ENCODE data around the gene DLGAP4. TPM values are rescaled to one million over a fixed set of nuclear protein-coding genes. Genes with fewer than 3 reads are reported as not detected.

DLGAP4 gene
- total and polyA plus RNA-seq, 2 of the 13 experiments (the other 11 are each of a cell fraction or from before 2014, with no cell fraction given): 15.2 to 26.7 TPM

DNA sequence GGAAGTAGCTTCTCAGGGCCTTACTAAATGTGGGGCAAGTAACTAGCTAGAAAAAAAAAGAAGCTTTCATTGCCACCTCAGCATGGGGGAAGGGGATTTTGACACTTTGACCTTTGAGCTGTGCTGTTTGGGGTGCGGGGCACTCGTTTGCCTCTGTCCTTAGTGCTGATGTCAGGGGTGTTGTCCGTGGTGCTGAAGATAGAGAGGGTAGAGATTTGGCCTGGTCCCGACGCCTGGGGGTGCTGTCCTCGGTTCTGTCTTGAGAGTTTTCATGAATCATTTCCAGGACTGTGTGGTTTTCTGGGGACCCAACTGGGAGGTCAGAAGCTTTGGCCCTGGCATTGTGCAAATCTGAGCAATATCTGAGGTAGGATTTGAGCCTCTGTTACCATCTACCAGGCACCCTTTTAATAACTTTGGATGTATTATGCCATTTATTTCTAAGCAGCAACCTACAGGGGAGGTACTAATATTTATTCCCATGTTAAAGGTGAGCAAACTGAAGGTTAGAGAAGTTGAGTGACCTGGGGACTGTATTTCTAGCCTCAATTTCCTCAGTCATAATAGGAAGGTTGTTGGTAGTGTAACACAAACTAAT is 78.0 kb downstream of the DLGAP4 start (continued):
- TF ChIP-seq ZNF407 (CRISPR knock-in tag; IDR thresholded peaks at IDR 0.05; ENCODE audit: not compliant biosample characterization): peak; percentile 99
- TF ChIP-seq, protein P1, sequence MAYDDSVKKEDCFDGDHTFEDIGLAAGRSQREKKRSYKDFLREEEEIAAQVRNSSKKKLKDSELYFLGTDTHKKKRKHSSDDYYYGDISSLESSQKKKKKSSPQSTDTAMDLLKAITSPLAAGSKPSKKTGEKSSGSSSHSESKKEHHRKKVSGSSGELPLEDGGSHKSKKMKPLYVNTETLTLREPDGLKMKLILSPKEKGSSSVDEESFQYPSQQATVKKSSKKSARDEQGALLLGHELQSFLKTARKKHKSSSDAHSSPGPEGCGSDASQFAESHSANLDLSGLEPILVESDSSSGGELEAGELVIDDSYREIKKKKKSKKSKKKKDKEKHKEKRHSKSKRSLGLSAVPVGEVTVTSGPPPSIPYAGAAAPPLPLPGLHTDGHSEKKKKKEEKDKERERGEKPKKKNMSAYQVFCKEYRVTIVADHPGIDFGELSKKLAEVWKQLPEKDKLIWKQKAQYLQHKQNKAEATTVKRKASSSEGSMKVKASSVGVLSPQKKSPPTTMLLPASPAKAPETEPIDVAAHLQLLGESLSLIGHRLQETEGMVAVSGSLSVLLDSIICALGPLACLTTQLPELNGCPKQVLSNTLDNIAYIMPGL (CRISPR knock-in tag; IDR thresholded peaks at IDR 0.05; ENCODE audit: borderline replicate concordance in 1 of 2, low read depth in 1 of 2): peak; percentile 88 to 98
- no peak for TF ChIP-seq U2AF2 (IDR thresholded peaks at IDR 0.05; ENCODE audit: low read depth, low read length)
- TF ChIP-seq ZNF773 (CRISPR knock-in tag; IDR thresholded peaks at IDR 0.05; ENCODE audit: borderline replicate concordance): peak; percentile 100
- peak; percentile 100 for TF ChIP-seq PHF5A (CRISPR knock-in tag; IDR thresholded peaks at IDR 0.05; ENCODE audit: low read depth, unreplicated experiment)
- peak; percentile 100 for TF ChIP-seq ZSCAN20 (CRISPR knock-in tag; IDR thresholded peaks at IDR 0.05; ENCODE audit: borderline replicate concordance)
- peak; percentile 99 for TF ChIP-seq KMT2A (CRISPR knock-in tag; IDR thresholded peaks at IDR 0.05)
- TF ChIP-seq ZNF7 (CRISPR knock-in tag; IDR thresholded peaks at IDR 0.05): peak; percentile 98
- no peak for TF ChIP-seq TCF12 (IDR thresholded peaks at IDR 0.05)
- TF ChIP-seq TCF12 (CRISPR knock-in tag; IDR thresholded peaks at IDR 0.05): peak; percentile 97; the same call in 1 of the 2 replicates
- no peak for TF ChIP-seq CHD2 (IDR thresholded peaks at IDR 0.05; ENCODE audit: low read depth, low read length)
- TF ChIP-seq EP300 (IDR thresholded peaks at IDR 0.05; ENCODE audit: low read depth in 2 of 2, low read length in 2 of 2): peak; percentile 32 to 48; a peak in 1 of 4 replicates
- peak; percentile 95 for TF ChIP-seq EP300 (CRISPR knock-in tag; IDR thresholded peaks at IDR 0.05; ENCODE audit: borderline replicate concordance)
- TF ChIP-seq THAP9 (CRISPR knock-in tag; IDR thresholded peaks at IDR 0.05; ENCODE audit: borderline replicate concordance): peak; percentile 96
- peak; percentile 99 for TF ChIP-seq ZBTB1 (CRISPR knock-in tag; IDR thresholded peaks at IDR 0.05; ENCODE audit: borderline replicate concordance)

All from HepG2 (cell line).